GM18951 (cell line): ENCODE results near the gene IMPG2.

ENCODE experiments used
- POLR2A ChIP-seq: IDR thresholded peaks from 4 replicates; pipeline ENCODE4 v1.6.1; 2011; ENCODE audit warnings: mild to moderate bottlenecking; ENCODE audit not compliant: insufficient read length, insufficient read depth; ENCODE audit errors: extremely low read depth
- in situ Hi-C: fragments of 300-500 bp; cut with MboI; formaldehyde crosslinking; loops from one replicate; pipeline ENCODE4 v1.12.0; 2022; ENCODE audit warnings: low sequenced_read_pairs, mixed read lengths, inconsistent platforms; ENCODE audit not compliant: unreplicated experiment

IMPG2 gene

GRCh38 chr3:101181801-101182200 is 138.6 kb downstream of the IMPG2 start:
- no peak for TF ChIP-seq POLR2A
- in situ Hi-C loops, result no loop called here

GRCh38 chr3:101179637-101180036 is 140.7 kb downstream of the IMPG2 start:
- in situ Hi-C loops, result no loop called here
- TF ChIP-seq POLR2A, result no peak

- in situ Hi-C loops, result no loop called here
- TF ChIP-seq POLR2A, result no peak
Measured at GRCh38 chr3:101177577-101177976, 142.8 kb downstream of the IMPG2 start.
